K562 (cell line): ENCODE measurements around the gene LDLRAD3. TPM values are rescaled to one million over a fixed set of nuclear protein-coding genes. Genes with fewer than 3 reads are reported as not detected.

Experiments
- DMBX1 ChIP-seq: fragments of 250-450 bp; sonication (Bioruptor Pico); IDR thresholded peaks from 2 replicates; pipeline ENCODE4 v1.8.0; 2022; ENCODE audit warnings: inconsistent platforms, mild to moderate bottlenecking, moderate library complexity, borderline replicate concordance
- GABPB2 ChIP-seq: fragments of 250-450 bp; sonication (Bioruptor Pico); conservative IDR thresholded peaks from 2 replicates; pipeline ENCODE4 v1.5.1; 2021; ENCODE audit warnings: mild to moderate bottlenecking
- JUNB ChIP-seq: fragments of 450-650 bp; formaldehyde crosslinking; conservative IDR thresholded peaks from 2 replicates; pipeline ENCODE4 v1.4.0; 2020; ENCODE audit warnings: mild to moderate bottlenecking
- L3MBTL2 ChIP-seq: fragments of 450-650 bp; IDR thresholded peaks from 2 replicates; pipeline ENCODE4 v1.6.1; 2016; ENCODE audit warnings: mild to moderate bottlenecking, moderate library complexity
- MYBL2 ChIP-seq, 2 experiments: fragments of 450-650 bp in 1 of 2; sonication (generic) in 1 of 2; formaldehyde crosslinking in 1 of 2; IDR thresholded peaks; 2 replicates each; pipeline versions ENCODE4 v1.6.1 to v1.8.1; 2017 to 2022; ENCODE audit warnings: borderline replicate concordance in 1 of 2, inconsistent platforms in 1 of 2, low read depth in 1 of 2, mild to moderate bottlenecking in 1 of 2, missing genetic modification reagents in 1 of 2, moderate library complexity in 1 of 2
- RNF2 ChIP-seq: sonication (generic); IDR thresholded peaks from 2 replicates; pipeline ENCODE4 v1.6.1; 2016
- SIN3B ChIP-seq: fragments of 450-650 bp; IDR thresholded peaks from 2 replicates; pipeline ENCODE4 v1.6.1; 2017; ENCODE audit warnings: low read depth, mild to moderate bottlenecking, moderate library complexity
- TBP ChIP-seq: optimal IDR thresholded peaks from 2 replicates; pipeline ENCODE3; 2011; ENCODE audit warnings: low read depth, low read length, improper control_type of control experiment
- TGIF2 ChIP-seq: sonication (generic); formaldehyde crosslinking; IDR thresholded peaks from 2 replicates; pipeline ENCODE4 v1.8.1; 2022; ENCODE audit warnings: mild to moderate bottlenecking, missing genetic modification reagents, moderate library complexity
- U2AF1 ChIP-seq: fragments of 200-400 bp; formaldehyde crosslinking; optimal IDR thresholded peaks from 2 replicates; pipeline ENCODE3; 2017; ENCODE audit warnings: mild to moderate bottlenecking, low read depth, low read length, moderate library complexity
- XRCC5 ChIP-seq: fragments of 200-400 bp; formaldehyde crosslinking; IDR thresholded peaks from 2 replicates; pipeline ENCODE4 v1.6.1; 2017; ENCODE audit warnings: low read depth, mild to moderate bottlenecking, low read length
- ZC3H4 ChIP-seq: sonication (generic); formaldehyde crosslinking; IDR thresholded peaks from 2 replicates; pipeline ENCODE4 v1.9.0; 2021; ENCODE audit warnings: missing genetic modification reagents, borderline replicate concordance
- ZFPM2 ChIP-seq: fragments of 250-450 bp; sonication (Bioruptor Pico); IDR thresholded peaks from 2 replicates; pipeline ENCODE4 v1.5.1; 2022; ENCODE audit warnings: mild to moderate bottlenecking
- ZNF436 ChIP-seq: fragments of 250-450, 450-650 bp; sonication (Bioruptor Pico); formaldehyde crosslinking; IDR thresholded peaks from 2 replicates; pipeline ENCODE4 v1.7.0; 2020; ENCODE audit warnings: mild to moderate bottlenecking
- ZNF444 ChIP-seq: fragments of 250-450 bp; sonication (Bioruptor Pico); IDR thresholded peaks from 2 replicates; pipeline ENCODE4 v1.4.0; 2020; ENCODE audit warnings: mild to moderate bottlenecking, moderate library complexity
- ZNF445 ChIP-seq: fragments of 250-450 bp; sonication (Bioruptor Pico); IDR thresholded peaks from 2 replicates; pipeline ENCODE4 v1.4.0; 2020; ENCODE audit warnings: low read depth, mild to moderate bottlenecking, moderate library complexity
- ZNF589 ChIP-seq: fragments of 200-800 bp; sonication (Bioruptor generic); IDR thresholded peaks from 2 replicates; pipeline ENCODE4 v1.6.1; 2016; ENCODE audit warnings: low read depth, missing genetic modification characterization, missing compliant biosample characterization
- ZNF644 ChIP-seq: fragments of 200-800 bp; sonication (Bioruptor generic); IDR thresholded peaks from 2 replicates; pipeline ENCODE4 v1.6.1; 2016; ENCODE audit warnings: low read depth, missing genetic modification characterization, missing compliant biosample characterization
- ZNF695 ChIP-seq: fragments of 450-650 bp; formaldehyde crosslinking; IDR thresholded peaks from 2 replicates; pipeline ENCODE4 v1.4.0; 2020; ENCODE audit warnings: mild to moderate bottlenecking, moderate library complexity
- ZNF77 ChIP-seq: fragments of 250-450 bp; sonication (Bioruptor Pico); IDR thresholded peaks from 2 replicates; pipeline ENCODE4 v1.5.0; 2020
- ZZZ3 ChIP-seq: fragments of 450-650 bp; IDR thresholded peaks from 2 replicates; pipeline ENCODE4 v1.6.1; 2016; ENCODE audit warnings: antibody characterized with exemption, mild to moderate bottlenecking, moderate library complexity
- polyA plus RNA-seq, 8 experiments: library from polyadenylated mRNA; depleted of rRNA in 4 of 8; stranded (reverse) in 5 of 8; unstranded in 3 of 8; fragments of >200 nt; fragmentation: Nextera tagmentation in 2 of 8; fragmentation: Illumina TruSeq in 1 of 8; extraction: Ambion mirVana in 2 of 8; extraction: Trizol in 1 of 8; gene quantifications; 2 replicates each; pipeline versions ENCODE4 v1.2.1 to v1.2.3, GENCODE V29; 2011 to 2014; ENCODE audit warnings: inconsistent platforms in 1 of 8, missing spikeins in 1 of 8
- total RNA-seq, 7 experiments: library from RNA; depleted of rRNA in 6 of 7; stranded (reverse); fragments of >200 nt in 6 of 7; fragmentation: Illumina TruSeq in 2 of 7; extraction: Trizol in 2 of 7; gene quantifications; 2 replicates each; pipeline versions ENCODE4 v1.2.1 to v1.2.3, GENCODE V29; 2011 to 2021; ENCODE audit warnings: low replicate concordance in 1 of 7
- TF ChIP-seq, protein P1 (sequence below), 3 experiments: fragments of 200-800 bp in 1 of 3; fragments of 250-450 bp in 1 of 3; fragments of 450-650 bp in 1 of 3; sonication (Bioruptor Pico) in 1 of 3; sonication (Bioruptor generic) in 1 of 3; formaldehyde crosslinking in 1 of 3; IDR thresholded peaks; 2 replicates each; pipeline versions ENCODE4 v1.6.1 to v1.8.0; 2016 to 2022; ENCODE audit warnings: mild to moderate bottlenecking in 2 of 3, missing genetic modification characterization in 2 of 3, missing compliant biosample characterization in 1 of 3, moderate library complexity in 1 of 3
- TF ChIP-seq, protein P2 (sequence below): fragments of 450-650 bp; IDR thresholded peaks from 2 replicates; pipeline ENCODE4 v1.6.1; 2016; ENCODE audit warnings: low read depth, mild to moderate bottlenecking, moderate library complexity
- TF ChIP-seq, protein P3 (sequence below): fragments of 450-650 bp; conservative IDR thresholded peaks from 2 replicates; pipeline ENCODE4 v1.6.1; 2016; ENCODE audit warnings: missing genetic modification characterization, low read depth, mild to moderate bottlenecking, missing compliant biosample characterization, moderate library complexity

The LDLRAD3 gene
- total and polyA plus RNA-seq, 9 of the 15 experiments (the other 6 are each of a cell fraction or from before 2014, with no cell fraction given) = 0.73 to 7.2 (median 3.5) TPM

DNA sequence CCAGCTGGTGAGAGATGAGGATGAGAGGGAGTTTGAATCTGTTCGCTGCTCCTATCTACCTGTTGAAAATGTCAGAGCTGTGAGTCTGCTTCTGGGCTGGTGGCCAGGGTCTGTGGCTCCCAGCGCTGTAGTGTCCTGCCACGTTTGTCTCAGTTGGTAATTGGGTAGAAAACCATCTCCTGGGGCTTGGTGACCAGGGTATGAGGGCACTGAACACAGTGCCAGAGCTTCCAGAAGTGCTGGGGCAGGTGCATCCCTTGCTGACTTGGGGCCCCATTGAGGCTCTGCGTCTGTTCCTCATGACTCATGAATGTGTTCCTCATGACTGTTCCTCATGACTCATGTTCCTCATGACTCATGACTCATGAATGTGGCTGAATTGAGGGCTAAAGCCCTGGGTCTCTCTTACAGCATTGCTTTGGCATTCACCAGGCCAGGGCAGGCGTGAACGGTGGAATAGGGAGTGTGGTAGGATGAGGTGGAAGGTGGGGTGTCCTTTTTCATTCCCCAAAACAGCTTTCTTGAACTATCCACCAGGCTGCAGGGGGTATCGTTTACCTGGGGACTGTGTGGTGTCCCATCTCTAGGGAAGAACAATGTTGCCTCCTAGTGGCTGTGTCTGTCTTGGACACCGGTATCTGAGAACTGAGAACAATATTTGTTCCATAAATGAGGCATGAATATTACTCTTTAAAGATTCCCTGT lies 205.8 kb downstream of the LDLRAD3 start (continued):
- TF ChIP-seq ZNF644 (tag) = peak; percentile 58; the same call in 1 of the 2 replicates
- peak; percentile 93 for TF ChIP-seq RNF2
- TF ChIP-seq JUNB (CRISPR knock-in tag) = peak; percentile 100
- TF ChIP-seq, protein P1, sequence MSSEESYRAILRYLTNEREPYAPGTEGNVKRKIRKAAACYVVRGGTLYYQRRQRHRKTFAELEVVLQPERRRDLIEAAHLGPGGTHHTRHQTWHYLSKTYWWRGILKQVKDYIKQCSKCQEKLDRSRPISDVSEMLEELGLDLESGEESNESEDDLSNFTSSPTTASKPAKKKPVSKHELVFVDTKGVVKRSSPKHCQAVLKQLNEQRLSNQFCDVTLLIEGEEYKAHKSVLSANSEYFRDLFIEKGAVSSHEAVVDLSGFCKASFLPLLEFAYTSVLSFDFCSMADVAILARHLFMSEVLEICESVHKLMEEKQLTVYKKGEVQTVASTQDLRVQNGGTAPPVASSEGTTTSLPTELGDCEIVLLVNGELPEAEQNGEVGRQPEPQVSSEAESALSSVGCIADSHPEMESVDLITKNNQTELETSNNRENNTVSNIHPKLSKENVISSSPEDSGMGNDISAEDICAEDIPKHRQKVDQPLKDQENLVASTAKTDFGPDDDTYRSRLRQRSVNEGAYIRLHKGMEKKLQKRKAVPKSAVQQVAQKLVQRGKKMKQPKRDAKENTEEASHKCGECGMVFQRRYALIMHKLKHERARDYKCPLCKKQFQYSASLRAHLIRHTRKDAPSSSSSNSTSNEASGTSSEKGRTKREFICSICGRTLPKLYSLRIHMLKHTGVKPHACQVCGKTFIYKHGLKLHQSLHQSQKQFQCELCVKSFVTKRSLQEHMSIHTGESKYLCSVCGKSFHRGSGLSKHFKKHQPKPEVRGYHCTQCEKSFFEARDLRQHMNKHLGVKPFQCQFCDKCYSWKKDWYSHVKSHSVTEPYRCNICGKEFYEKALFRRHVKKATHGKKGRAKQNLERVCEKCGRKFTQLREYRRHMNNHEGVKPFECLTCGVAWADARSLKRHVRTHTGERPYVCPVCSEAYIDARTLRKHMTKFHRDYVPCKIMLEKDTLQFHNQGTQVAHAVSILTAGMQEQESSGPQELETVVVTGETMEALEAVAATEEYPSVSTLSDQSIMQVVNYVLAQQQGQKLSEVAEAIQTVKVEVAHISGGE (CRISPR knock-in tag; IDR thresholded peaks at IDR 0.05) = 0 out of 6 replicates have a peak, but pooled peaks of 1 of the 3 experiments have one; percentile 51
- peak; percentile 69; the same call in 1 of the 2 replicates for TF ChIP-seq DMBX1 (CRISPR knock-in tag)
- TF ChIP-seq GABPB2 (CRISPR knock-in tag) = no peak
- no peak for TF ChIP-seq XRCC5
- no peak for TF ChIP-seq ZNF436 (CRISPR knock-in tag)
- no peak for TF ChIP-seq ZNF444 (CRISPR knock-in tag)
- no peak for TF ChIP-seq TGIF2 (CRISPR knock-in tag)
- no peak for TF ChIP-seq ZC3H4
- no peak for TF ChIP-seq ZZZ3
- TF ChIP-seq ZNF695 (CRISPR knock-in tag) = no peak
- TF ChIP-seq MYBL2 (IDR thresholded peaks at IDR 0.05; ENCODE audit: low read depth) = no peak
- no peak for TF ChIP-seq MYBL2 (CRISPR knock-in tag; IDR thresholded peaks at IDR 0.05; ENCODE audit: borderline replicate concordance)
- peak; percentile 91 for TF ChIP-seq L3MBTL2
- TF ChIP-seq ZNF77 = no peak
- TF ChIP-seq ZNF445 (CRISPR knock-in tag) = no peak
- no peak for TF ChIP-seq U2AF1
- no peak for TF ChIP-seq TBP
- peak; percentile 81; the same call in 1 of the 2 replicates for TF ChIP-seq ZNF589 (CRISPR knock-in tag)
- no peak for TF ChIP-seq ZFPM2 (CRISPR knock-in tag)
- TF ChIP-seq SIN3B = no peak
- TF ChIP-seq, protein P2, sequence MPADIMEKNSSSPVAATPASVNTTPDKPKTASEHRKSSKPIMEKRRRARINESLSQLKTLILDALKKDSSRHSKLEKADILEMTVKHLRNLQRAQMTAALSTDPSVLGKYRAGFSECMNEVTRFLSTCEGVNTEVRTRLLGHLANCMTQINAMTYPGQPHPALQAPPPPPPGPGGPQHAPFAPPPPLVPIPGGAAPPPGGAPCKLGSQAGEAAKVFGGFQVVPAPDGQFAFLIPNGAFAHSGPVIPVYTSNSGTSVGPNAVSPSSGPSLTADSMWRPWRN = peak; percentile 9; the same call in 1 of the 2 replicates
- TF ChIP-seq, protein P3, sequence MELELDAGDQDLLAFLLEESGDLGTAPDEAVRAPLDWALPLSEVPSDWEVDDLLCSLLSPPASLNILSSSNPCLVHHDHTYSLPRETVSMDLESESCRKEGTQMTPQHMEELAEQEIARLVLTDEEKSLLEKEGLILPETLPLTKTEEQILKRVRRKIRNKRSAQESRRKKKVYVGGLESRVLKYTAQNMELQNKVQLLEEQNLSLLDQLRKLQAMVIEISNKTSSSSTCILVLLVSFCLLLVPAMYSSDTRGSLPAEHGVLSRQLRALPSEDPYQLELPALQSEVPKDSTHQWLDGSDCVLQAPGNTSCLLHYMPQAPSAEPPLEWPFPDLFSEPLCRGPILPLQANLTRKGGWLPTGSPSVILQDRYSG (tag) = peak; percentile 82
